ENCODE data around the gene GNAQ. TPM values are rescaled to one million over a fixed set of nuclear protein-coding genes. Genes with fewer than 3 reads are reported as not detected.

GNAQ gene
- total and polyA plus RNA-seq, 10 donors = 4.4 to 52.3 (median 31.2) TPM

GRCh38 chr9:77680581-77680980, 351.0 kb downstream of the GNAQ start:
- no peak for DNase-seq
- no peaks in the 10 kb centered on the region for H3K36me3 ChIP-seq
- intact Hi-C loops (cut with DNase I; ENCODE audit: low total_unique reads) = no loop called here
- TF ChIP-seq POLR2AphosphoS5 (IDR thresholded peaks at IDR 0.05) = no peak
- TF ChIP-seq CTCF (IDR thresholded peaks at IDR 0.05 in 8 of 11, conservative IDR thresholded peaks at IDR 0.05 in 3 of 11) = no peak
- no peak for TF ChIP-seq POLR2A (IDR thresholded peaks at IDR 0.05)
- WGBS, 5 donors = 59 to 84% (median 75%) methylated on average over 5 of the region's 5 CpGs
- no peak overlapping the region for H3K4me3 ChIP-seq
- H3K4me1 ChIP-seq = peaks cover 0 to 10% (median 4%) of the 10 kb centered on the region in 6 donors
- H3K27me3 ChIP-seq (replicated peaks in 1 of 7) = no peaks in the 10 kb centered on the region
- H3K9me3 ChIP-seq = no peaks in the 10 kb centered on the region
- H3K27ac ChIP-seq = no peak overlapping the region

GRCh38 chr9:77679661-77680368, 351.8 kb downstream of the GNAQ start:
- Histone ChIP-seq H3K9me3 (no peaks in the 10 kb centered on the region), H3K4me3 (no peak overlapping the region), H3K27ac (no peak overlapping the region), H3K36me3 (no peaks in the 10 kb centered on the region), H3K27me3 (replicated peaks in 1 of 7) (no peaks in the 10 kb centered on the region), H3K4me1 (peaks cover 0 to 10% (median 4%) of the 10 kb centered on the region in 6 donors)
- intact Hi-C loops (cut with DNase I; ENCODE audit: low total_unique reads) = no loop called here
- DNase-seq = no peak
- TF ChIP-seq POLR2AphosphoS5 (IDR thresholded peaks at IDR 0.05) = no peak
- no peak for TF ChIP-seq CTCF (IDR thresholded peaks at IDR 0.05 in 8 of 11, conservative IDR thresholded peaks at IDR 0.05 in 3 of 11)
- no peak for TF ChIP-seq POLR2A (IDR thresholded peaks at IDR 0.05)
- whole genome bisulfite sequencing, 5 donors = 69 to 90% (median 85%) methylated on average over 9 of the region's 9 CpGs

- TF ChIP-seq CTCF (IDR thresholded peaks at IDR 0.05 in 8 of 11, conservative IDR thresholded peaks at IDR 0.05 in 3 of 11) (no peak), POLR2AphosphoS5 (IDR thresholded peaks at IDR 0.05) (no peak), POLR2A (IDR thresholded peaks at IDR 0.05) (no peak)
- Histone ChIP-seq H3K4me1 (peaks cover 0 to 10% (median 4%) of the 10 kb centered on the region in 6 donors), H3K27ac (no peak overlapping the region), H3K27me3 (replicated peaks in 1 of 7) (no peaks in the 10 kb centered on the region), H3K36me3 (no peaks in the 10 kb centered on the region), H3K9me3 (no peaks in the 10 kb centered on the region), H3K4me3 (no peak overlapping the region)
- DNase-seq = no peak
- intact Hi-C loops (cut with DNase I; ENCODE audit: low total_unique reads) = no loop called here
- 35 to 85% (median 53%) methylated on average over 2 of the region's 2 CpGs for WGBS, 5 donors
Measured at GRCh38 chr9:77679088-77679487, 352.5 kb downstream of the GNAQ start.

GRCh38 chr9:77677957-77678535, 353.6 kb downstream of the GNAQ start:
- intact Hi-C loops (cut with DNase I; ENCODE audit: low total_unique reads) = no loop called here
- Histone ChIP-seq H3K4me3 (no peak overlapping the region), H3K27me3 (replicated peaks in 1 of 7) (no peaks in the 10 kb centered on the region), H3K36me3 (no peaks in the 10 kb centered on the region), H3K9me3 (no peaks in the 10 kb centered on the region), H3K4me1 (peaks cover 0 to 10% (median 4%) of the 10 kb centered on the region in 6 donors), H3K27ac (no peak overlapping the region)
- DNase-seq = no peak
- TF ChIP-seq CTCF (IDR thresholded peaks at IDR 0.05 in 8 of 11, conservative IDR thresholded peaks at IDR 0.05 in 3 of 11) (no peak), POLR2AphosphoS5 (IDR thresholded peaks at IDR 0.05) (no peak), POLR2A (IDR thresholded peaks at IDR 0.05) (no peak)
- 79 to 91% (median 83%) methylated on average over 7 of the region's 7 CpGs for WGBS, 5 donors
